ENCODE measurements around the gene HOXC9. TPM values are rescaled to one million over a fixed set of nuclear protein-coding genes. Genes with fewer than 3 reads are reported as not detected.

The HOXC9 gene
- total and polyA plus RNA-seq, 2 of the 4 experiments (the other 2 are of a cell fraction) = 0.26 TPM; not detected in 1

DNA sequence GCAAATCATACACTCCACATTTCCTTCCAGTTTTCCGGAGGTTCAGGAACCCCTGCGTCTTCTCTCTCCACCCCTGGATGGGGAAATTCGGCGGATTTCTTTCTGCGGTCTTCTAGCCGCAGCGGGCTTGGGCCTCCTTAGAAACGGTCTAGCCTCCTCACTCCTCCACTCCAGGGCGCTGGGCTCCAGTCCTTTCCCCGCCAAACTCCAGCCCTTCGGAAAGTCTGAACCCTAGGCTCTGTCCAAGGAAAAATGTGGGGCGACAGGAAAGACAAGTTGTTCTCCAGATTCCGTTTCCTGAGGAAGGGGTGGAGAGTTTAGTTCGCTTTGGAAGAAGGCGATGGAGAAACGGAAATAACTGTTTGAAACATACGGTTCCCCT is 16.4 kb upstream of the HOXC9 start:
- Histone ChIP-seq H3K14ac (replicated peaks; ENCODE audit: low read depth, low read length) (no peak overlapping the region), H2AK9ac (replicated peaks; ENCODE audit: low read depth, low read length, poor library complexity) (no peak overlapping the region), H2BK5ac (ENCODE audit: low read depth, low read length, poor library complexity, severe bottlenecking) (no peak overlapping the region), H3K36me3 (ENCODE audit: control insufficient read depth, insufficient read depth, low read length) (no peaks in the 10 kb centered on the region), H3K4ac (ENCODE audit: low read depth, low read length) (no peak overlapping the region), H3K27me3 (ENCODE audit: control insufficient read depth, insufficient read depth, low read length) (peaks cover 95% of the 10 kb centered on the region), H4K91ac (ENCODE audit: insufficient read depth, low read depth, low read length) (no peak overlapping the region), H3K56ac (ENCODE audit: extremely low read depth, insufficient read depth, low read length) (no peak overlapping the region), H3K4me3 (ENCODE audit: insufficient read depth, low read depth, low read length) (no peak overlapping the region), H3K27ac (ENCODE audit: insufficient read depth, low read length) (no peak overlapping the region), H2BK120ac (ENCODE audit: low read depth, low read length) (no peak overlapping the region), H4K5ac (ENCODE audit: low read depth, low read length) (no peak overlapping the region), H3K9me1 (ENCODE audit: insufficient read depth, low read length) (no peaks in the 10 kb centered on the region), H2BK20ac (ENCODE audit: low read depth, low read length) (no peak overlapping the region), H3K4me1 (ENCODE audit: control insufficient read depth, insufficient read depth, low read length) (no peaks in the 10 kb centered on the region), H3K23ac (ENCODE audit: low read depth, low read length) (no peak overlapping the region), H3K4me2 (ENCODE audit: low read depth, low read length) (no peak overlapping the region), H2AK5ac (ENCODE audit: low read depth, low read length) (no peak overlapping the region), H3K9me3 (ENCODE audit: control insufficient read depth, insufficient read depth, low read length) (peaks cover 6% of the 10 kb centered on the region), H2BK15ac (ENCODE audit: low read depth, low read length) (no peak overlapping the region), H3K18ac (ENCODE audit: low read depth, low read length) (no peak overlapping the region), H3K79me1 (ENCODE audit: low read depth in 1 of 2, low read length in 2 of 2) (no peaks in the 10 kb centered on the region), H4K20me1 (ENCODE audit: insufficient read depth, low read length) (no peaks in the 10 kb centered on the region), H3K9ac (ENCODE audit: low read depth, low read length) (no peak overlapping the region), H2AFZ (replicated peaks; ENCODE audit: low read length, poor library complexity) (no peak overlapping the region), H4K8ac (ENCODE audit: low read depth in 2 of 2, low read length in 2 of 2) (no peak overlapping the region)
- ATAC-seq (ENCODE audit: low read depth) (no peak), DNase-seq (no peak)
- in situ Hi-C loops (cut with MboI; ENCODE audit: low sequenced_read_pairs) = no loop called here
- no TSS peak for BruUV-seq (replicated peaks)
- no peak for TF ChIP-seq RFX5 (IDR thresholded peaks at IDR 0.05; ENCODE audit: low read depth, low read length)
- TF ChIP-seq, protein P1, sequence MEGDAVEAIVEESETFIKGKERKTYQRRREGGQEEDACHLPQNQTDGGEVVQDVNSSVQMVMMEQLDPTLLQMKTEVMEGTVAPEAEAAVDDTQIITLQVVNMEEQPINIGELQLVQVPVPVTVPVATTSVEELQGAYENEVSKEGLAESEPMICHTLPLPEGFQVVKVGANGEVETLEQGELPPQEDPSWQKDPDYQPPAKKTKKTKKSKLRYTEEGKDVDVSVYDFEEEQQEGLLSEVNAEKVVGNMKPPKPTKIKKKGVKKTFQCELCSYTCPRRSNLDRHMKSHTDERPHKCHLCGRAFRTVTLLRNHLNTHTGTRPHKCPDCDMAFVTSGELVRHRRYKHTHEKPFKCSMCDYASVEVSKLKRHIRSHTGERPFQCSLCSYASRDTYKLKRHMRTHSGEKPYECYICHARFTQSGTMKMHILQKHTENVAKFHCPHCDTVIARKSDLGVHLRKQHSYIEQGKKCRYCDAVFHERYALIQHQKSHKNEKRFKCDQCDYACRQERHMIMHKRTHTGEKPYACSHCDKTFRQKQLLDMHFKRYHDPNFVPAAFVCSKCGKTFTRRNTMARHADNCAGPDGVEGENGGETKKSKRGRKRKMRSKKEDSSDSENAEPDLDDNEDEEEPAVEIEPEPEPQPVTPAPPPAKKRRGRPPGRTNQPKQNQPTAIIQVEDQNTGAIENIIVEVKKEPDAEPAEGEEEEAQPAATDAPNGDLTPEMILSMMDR (conservative IDR thresholded peaks at IDR 0.05; ENCODE audit: low read depth, low read length) = no peak
- TF ChIP-seq, protein P2, sequence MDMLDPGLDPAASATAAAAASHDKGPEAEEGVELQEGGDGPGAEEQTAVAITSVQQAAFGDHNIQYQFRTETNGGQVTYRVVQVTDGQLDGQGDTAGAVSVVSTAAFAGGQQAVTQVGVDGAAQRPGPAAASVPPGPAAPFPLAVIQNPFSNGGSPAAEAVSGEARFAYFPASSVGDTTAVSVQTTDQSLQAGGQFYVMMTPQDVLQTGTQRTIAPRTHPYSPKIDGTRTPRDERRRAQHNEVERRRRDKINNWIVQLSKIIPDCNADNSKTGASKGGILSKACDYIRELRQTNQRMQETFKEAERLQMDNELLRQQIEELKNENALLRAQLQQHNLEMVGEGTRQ (IDR thresholded peaks at IDR 0.05; ENCODE audit: low read depth, low read length) = no peak
- TF ChIP-seq MAFK (IDR thresholded peaks at IDR 0.05; ENCODE audit: low read depth, low read length) = no peak
- no peak for TF ChIP-seq CHD1 (IDR thresholded peaks at IDR 0.05; ENCODE audit: low read depth, low read length)
- TF ChIP-seq RAD21 (IDR thresholded peaks at IDR 0.05; ENCODE audit: low read length) = no peak
- TF ChIP-seq POLR2A (IDR thresholded peaks at IDR 0.05; ENCODE audit: low read depth, low read length) = no peak
- no peak for TF ChIP-seq BHLHE40 (IDR thresholded peaks at IDR 0.05; ENCODE audit: low read depth, low read length)
- TF ChIP-seq FOS (IDR thresholded peaks at IDR 0.05; ENCODE audit: low read depth, low read length) = no peak
- TF ChIP-seq MXI1 (IDR thresholded peaks at IDR 0.05; ENCODE audit: borderline replicate concordance, low read depth, low read length) = no peak
- TF ChIP-seq SMC3 (IDR thresholded peaks at IDR 0.05; ENCODE audit: low read depth, low read length) = no peak
- TF ChIP-seq ELK1 (IDR thresholded peaks at IDR 0.05; ENCODE audit: borderline replicate concordance, low read depth, low read length) = no peak
- no peak for TF ChIP-seq MAZ (IDR thresholded peaks at IDR 0.05; ENCODE audit: borderline replicate concordance, low read depth, low read length)
- TF ChIP-seq RCOR1 (IDR thresholded peaks at IDR 0.05; ENCODE audit: insufficient replicate concordance, low read length) = no peak
- no peak for TF ChIP-seq NFE2L2 (IDR thresholded peaks at IDR 0.05; ENCODE audit: low read depth, low read length)
- no peak for TF ChIP-seq CEBPB (IDR thresholded peaks at IDR 0.05; ENCODE audit: low read depth, low read length)
- dilution Hi-C loops (cut with HindIII; ENCODE audit: low sequenced_read_pairs, unreplicated experiment) = no loop called here
- ChIA-PET POLR2A (ENCODE audit: unreplicated experiment) (no interaction called here), CTCF (no interaction called here)
- 0% methylated on average over 2 of the region's 17 CpGs; no CpG with 5 or more reads in 1 of the 2 experiments for WGBS, 2 experiments (ENCODE audit: extremely low coverage in 2 of 2, insufficient read length in 1 of 2)
- intact Hi-C loops (cut with micrococcal nuclease) = no loop called here
